PC-9 (cell line): ENCODE results near the gene ZNF831. TPM values are rescaled to one million over a fixed set of nuclear protein-coding genes. Genes with fewer than 3 reads are reported as not detected.

Experiments used
- Bru-seq: library from RNA; stranded (reverse); fragments of 400-500 nt; gene quantifications from one replicate; lab custom pipeline; 2021; lab: Mats Ljungman, UMichigan
- BruChase-seq, 2 experiments: library from RNA; stranded (reverse); fragments of 400-500 nt; gene quantifications; one replicate each; lab custom pipeline; 2021; lab: Mats Ljungman, UMichigan
- BruUV-seq: library from RNA; stranded (reverse); fragments of 400-500 nt; replicated peaks from 2 replicates; lab custom pipeline; 2021; lab: Mats Ljungman, UMichigan
- CTCF ChIA-PET: fragments of 300-600 bp; sonication (Branson Sonifier 250); formaldehyde crosslinking; loops from one replicate; lab custom pipeline; 2022; ENCODE audit warnings: antibody characterized with exemption; lab: Charles Lee
- POLR2A ChIA-PET: fragments of 300-600 bp; sonication (Branson Sonifier 250); formaldehyde crosslinking; loops from one replicate; lab custom pipeline; 2022; ENCODE audit warnings: antibody characterized with exemption; ENCODE audit not compliant: unreplicated experiment; lab: Charles Lee
- DNase-seq, 2 experiments: peaks; one replicate each; pipeline versions ENCODE4 v3.0.0 to v3.0.0-alpha.2; 2015 to 2022; ENCODE audit warnings: mixed read lengths in 1 of 2
- H2AFZ ChIP-seq: fragments of 200-600 bp; sonication (generic); 2 replicates; pipeline ENCODE4 v1.8.1; 2017; ENCODE audit warnings: antibody characterized with exemption
- H3F3A ChIP-seq: fragments of 200-600 bp; sonication (generic); 2 replicates; pipeline ENCODE4 v1.8.1; 2017; ENCODE audit warnings: antibody characterized with exemption, mild to moderate bottlenecking, low read depth; ENCODE audit not compliant: insufficient read depth
- H3K27ac ChIP-seq: fragments of 200-600 bp; sonication (generic); 2 replicates; pipeline ENCODE4 v1.6.1; 2016; ENCODE audit warnings: mixed run types
- H3K27me3 ChIP-seq: fragments of 200-600 bp; sonication (generic); 2 replicates; pipeline ENCODE4 v1.6.1; 2016; ENCODE audit warnings: low read depth, mixed run types; ENCODE audit not compliant: insufficient read depth
- H3K36me3 ChIP-seq: fragments of 200-600 bp; sonication (generic); 2 replicates; pipeline ENCODE4 v1.6.1; 2016; ENCODE audit warnings: low read depth, mixed run types
- H3K4me1 ChIP-seq: fragments of 200-600 bp; sonication (generic); replicated peaks from 2 replicates; pipeline ENCODE4 v1.6.1; 2016; ENCODE audit warnings: mixed run types; ENCODE audit not compliant: insufficient read depth
- H3K4me2 ChIP-seq: fragments of 200-600 bp; sonication (generic); 2 replicates; pipeline ENCODE4 v1.6.1; 2017; ENCODE audit warnings: mixed run types
- H3K4me3 ChIP-seq: fragments of 200-600 bp; sonication (generic); 2 replicates; pipeline ENCODE4 v1.6.1; 2016; ENCODE audit warnings: mixed run types
- H3K79me2 ChIP-seq: fragments of 200-600 bp; sonication (generic); 2 replicates; pipeline ENCODE4 v1.6.1; 2017; ENCODE audit warnings: low read depth, mixed run types
- H3K9me2 ChIP-seq: fragments of 200-600 bp; sonication (generic); 2 replicates; pipeline ENCODE4 v1.8.1; 2017; ENCODE audit warnings: mild to moderate bottlenecking; ENCODE audit not compliant: insufficient read depth
- H3K9me3 ChIP-seq: fragments of 200-600 bp; sonication (generic); 2 replicates; pipeline ENCODE4 v1.8.1; 2016; ENCODE audit warnings: low read depth; ENCODE audit not compliant: insufficient read depth
- H4K20me1 ChIP-seq: fragments of 200-600 bp; sonication (generic); 2 replicates; pipeline ENCODE4 v1.8.1; 2017; ENCODE audit not compliant: insufficient read depth
- CTCF ChIP-seq: fragments of 200-600 bp; sonication (generic); conservative IDR thresholded peaks from 2 replicates; pipeline ENCODE4 v1.6.1; 2017; ENCODE audit warnings: mixed run types, antibody characterized with exemption, mild to moderate bottlenecking, moderate library complexity
- EZH2 ChIP-seq: fragments of 200-600 bp; sonication (generic); IDR thresholded peaks from 2 replicates; pipeline ENCODE4 v1.8.0; 2017; ENCODE audit warnings: antibody characterized with exemption, low read depth
- intact Hi-C: fragments of 100-400 bp; cut with micrococcal nuclease; formaldehyde crosslinking; loops from one replicate; pipeline ENCODE4 v1.10.0; 2022; ENCODE audit not compliant: unreplicated experiment
- long read RNA-seq: library from polyadenylated mRNA; stranded (forward); transcript quantifications from one replicate; pipeline ENCODE4 v2.0.0, GENCODE V29; 2022
- total RNA-seq: library from RNA; stranded (reverse); gene quantifications from 2 replicates; pipeline ENCODE4 v1.2.3, GENCODE V29; 2021

ZNF831 gene
- total RNA-seq (not detected in 2 replicates), Bru-seq, nascent RNA (percentile 3 among the genes with signal in this experiment), BruChase-seq, experiment 1, labeled RNA remaining after a 2-hour chase (percentile 4 among the genes with signal in this experiment), BruChase-seq, experiment 2, labeled RNA remaining after a 6-hour chase (percentile 1 among the genes with signal in this experiment)
- long read RNA-seq, result 0 reads

- intact Hi-C loops, result no loop called here
- Histone ChIP-seq H3K9me3 (no peaks in the 10 kb centered on the region), H3K79me2 (no peaks in the 10 kb centered on the region), H3K27ac (no peak within 1 kb of the TSS), H3K27me3 (peaks cover 99% of the 10 kb centered on the region), H3K36me3 (no peaks in the 10 kb centered on the region), H3F3A (no peaks in the 10 kb centered on the region), H2AFZ (no peak within 1 kb of the TSS), H4K20me1 (no peaks in the 10 kb centered on the region), H3K9me2 (no peaks in the 10 kb centered on the region), H3K4me1 (no peaks in the 10 kb centered on the region), H3K4me2 (no peak within 1 kb of the TSS), H3K4me3 (no peak within 1 kb of the TSS)
- ChIA-PET CTCF (no interaction called here), POLR2A (no interaction called here)
- no TSS peak for BruUV-seq
- no peak for DNase-seq
- TF ChIP-seq CTCF, result no peak
- no peak for TF ChIP-seq EZH2
These were observed at the start of gene ZNF831 for GRCh38 chr20:59163631-59164530. Gene ZNF831, plus strand, starts transcription at chr20:59163821. Its CDS starts 27,199 bp downstream, at chr20:59191020.

- BruUV-seq, result no TSS peak
- H3K79me2 ChIP-seq, result no peaks in the 10 kb centered on the region
These were observed 46.1 kb upstream of the ZNF831 start for GRCh38 chr20:59117526-59117925.

More at GRCh38 chr20:59117526-59117925, 46.1 kb upstream of the ZNF831 start:
- TF ChIP-seq CTCF, result no peak
- no peak for TF ChIP-seq EZH2
- no peak for DNase-seq
- Histone ChIP-seq H3K27me3 (peaks cover 97% of the 10 kb centered on the region), H3K9me3 (no peaks in the 10 kb centered on the region), H3K27ac (no peak overlapping the region), H4K20me1 (no peaks in the 10 kb centered on the region), H3K4me3 (no peak overlapping the region), H3F3A (peaks cover 5% of the 10 kb centered on the region; the same call in 1 of the 2 replicates), H3K9me2 (no peaks in the 10 kb centered on the region), H3K4me1 (no peaks in the 10 kb centered on the region), H3K4me2 (no peak overlapping the region), H3K36me3 (no peaks in the 10 kb centered on the region), H2AFZ (no peak overlapping the region)
- CTCF ChIA-PET, result no interaction called here
- intact Hi-C loops, result no loop called here
- POLR2A ChIA-PET, result no interaction called here
